GM20000 (cell line): ENCODE results near the gene NID2.

ENCODE experiments used
- DNase-seq: peaks from one replicate; pipeline ENCODE4 v3.0.0; 2012; ENCODE audit warnings: low spot score
- CTCF ChIP-seq: IDR thresholded peaks from 2 replicates; pipeline ENCODE4 v1.5.1; 2012; ENCODE audit warnings: mild to moderate bottlenecking, control low read depth; ENCODE audit errors: extremely low read depth, missing control alignments

NID2 gene

GRCh38 chr14:52021957-52022600, 46.8 kb downstream of the NID2 start:
- no peak for TF ChIP-seq CTCF
- peak; percentile 50 for DNase-seq

DNA sequence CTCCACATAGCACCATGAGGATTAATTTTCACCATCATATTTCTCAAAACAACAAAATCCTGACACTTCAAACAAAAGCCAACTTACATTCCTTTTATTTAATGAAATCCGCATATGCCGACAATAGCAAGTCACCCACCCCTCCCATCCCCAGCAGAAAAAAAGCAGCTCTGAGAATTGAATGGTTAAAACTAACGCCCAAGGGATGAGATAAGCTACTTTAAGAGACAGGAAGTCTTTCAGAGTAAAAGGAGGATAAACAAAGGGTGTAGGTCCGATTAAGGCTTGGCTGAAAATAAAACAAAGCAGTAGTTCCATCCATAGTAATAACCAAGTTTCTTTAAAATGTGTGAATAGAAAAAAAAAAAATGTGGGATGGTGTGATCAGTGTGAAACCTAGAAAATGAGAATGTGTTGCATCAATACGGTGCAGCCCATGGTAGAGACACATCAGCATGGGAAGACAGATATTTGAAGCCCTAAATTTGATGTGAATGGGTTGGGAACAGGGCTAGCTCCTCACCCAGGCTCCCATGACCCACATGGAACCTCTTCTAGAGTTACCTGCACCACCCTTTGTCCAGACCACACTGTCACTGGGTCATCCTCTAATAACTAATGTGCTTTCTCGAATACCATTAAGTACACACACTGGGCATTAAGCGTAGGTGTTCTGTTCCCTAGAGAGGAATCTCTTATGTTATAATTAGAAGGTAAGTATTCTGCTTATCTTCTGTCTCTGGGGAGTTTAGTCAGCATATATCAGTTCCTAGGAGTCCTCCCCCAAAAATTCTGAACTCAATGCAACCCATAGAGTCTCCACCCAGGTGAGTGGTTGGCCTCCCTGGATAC, 47.8 kb downstream of the NID2 start:
- no peak for DNase-seq
- no peak for TF ChIP-seq CTCF

DNA sequence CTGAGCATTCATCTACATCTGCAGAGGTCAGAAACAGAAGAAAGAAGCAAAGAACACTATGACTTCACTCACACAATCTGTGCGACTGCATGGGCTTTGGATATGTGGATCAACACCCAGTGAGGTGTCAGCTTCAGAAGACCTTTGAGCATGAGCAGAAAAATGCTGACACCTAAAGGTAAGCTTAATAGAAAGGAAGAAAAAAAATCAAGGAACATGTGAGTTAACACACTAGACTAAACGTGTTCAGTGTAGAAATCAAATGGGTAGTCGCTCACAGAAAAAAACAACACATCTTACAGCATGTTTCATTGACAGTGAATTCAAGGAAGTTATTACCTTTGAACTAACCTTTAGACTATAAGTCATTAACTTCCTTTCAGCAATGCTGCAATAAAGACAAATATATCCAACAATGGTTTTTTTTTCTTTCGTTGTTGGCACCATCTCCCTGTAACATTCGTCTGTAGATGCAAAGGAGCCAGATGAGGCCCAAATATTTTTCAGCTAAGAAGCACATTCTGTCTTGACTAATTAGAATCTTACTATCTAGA, 48.6 kb downstream of the NID2 start:
- no peak for DNase-seq
- TF ChIP-seq CTCF = no peak

GRCh38 chr14:52018970-52019369, 49.9 kb downstream of the NID2 start:
- no peak for DNase-seq
- no peak for TF ChIP-seq CTCF

- TF ChIP-seq CTCF = no peak
- no peak for DNase-seq
Observed at GRCh38 chr14:52018252-52018651, 50.6 kb downstream of the NID2 start.

DNA sequence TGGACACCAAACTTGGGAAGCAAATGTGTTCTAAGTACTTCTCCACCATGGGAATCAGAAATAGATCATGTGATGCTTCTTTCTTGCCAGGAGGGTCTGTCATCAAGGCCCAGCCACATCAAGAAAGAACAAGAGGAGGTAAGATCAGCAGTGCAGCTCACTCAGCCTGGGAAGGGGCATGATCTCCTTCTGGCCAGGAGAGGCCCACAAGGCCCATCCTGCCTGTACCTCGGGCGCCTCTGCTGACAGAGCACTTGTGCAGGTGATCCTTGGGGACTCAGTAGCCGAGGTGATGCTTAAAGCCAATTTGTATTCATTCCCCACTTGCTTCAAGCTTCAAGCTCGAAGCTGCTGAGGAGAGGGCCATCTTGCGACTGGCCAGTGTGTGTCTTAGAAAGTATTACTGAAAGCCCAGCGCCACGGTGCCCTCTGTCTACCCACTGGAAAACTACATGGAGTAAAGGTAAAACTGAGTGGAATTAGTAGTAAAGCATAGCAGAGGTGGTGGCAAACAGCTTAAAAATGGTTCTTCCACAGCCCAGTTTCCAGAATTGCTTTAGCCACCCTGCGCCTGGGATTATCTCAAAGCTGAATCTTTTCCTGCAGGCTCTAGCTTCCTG, 53.3 kb downstream of the NID2 start:
- no peak for DNase-seq
- no peak for TF ChIP-seq CTCF
